Measurements from ENCODE around the gene TMEM132C.

The TMEM132C gene

DNA sequence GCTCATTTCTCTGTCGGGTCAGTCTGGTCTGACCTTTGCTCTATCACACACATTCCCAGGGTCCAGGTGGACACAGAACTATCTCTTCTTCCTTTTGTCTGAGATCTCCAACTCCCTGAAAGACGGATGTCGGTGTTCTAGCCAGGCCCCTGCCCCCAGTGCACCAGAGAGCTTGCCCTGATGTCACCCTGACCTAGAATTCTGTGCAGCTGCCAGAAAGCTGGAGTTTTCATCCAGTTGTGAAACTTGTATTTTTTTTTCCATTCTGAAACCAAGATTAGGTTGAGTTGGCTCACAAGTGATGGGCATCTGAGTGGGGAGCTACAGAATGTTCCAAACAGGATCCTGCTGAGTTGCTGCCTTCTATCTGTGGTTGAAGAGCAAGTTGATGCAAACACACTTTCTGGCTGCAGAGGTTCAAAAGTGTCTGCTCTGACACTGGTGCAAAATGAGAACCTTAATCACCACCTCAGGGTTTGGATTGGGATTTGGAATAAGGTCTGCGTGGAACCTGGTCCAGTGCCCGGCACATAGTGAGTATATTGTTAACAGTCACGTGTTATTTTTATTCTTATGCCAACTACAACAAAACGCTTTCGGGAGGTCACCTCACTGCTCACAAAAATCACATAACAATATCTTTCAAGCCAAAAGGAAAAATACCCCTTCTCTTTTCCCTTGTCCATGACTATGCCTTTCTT lies 345.3 kb downstream of the TMEM132C start:
- H3K79me1 ChIP-seq (replicated peaks; ENCODE audit: low read length, poor library complexity, severe bottlenecking): no peaks in the 10 kb centered on the region
- H2BK5ac ChIP-seq (ENCODE audit: low read depth, low read length, poor library complexity, severe bottlenecking): peak overlapping the region; percentile 51
- H4K8ac ChIP-seq (ENCODE audit: low read length): no peak overlapping the region
- H2BK12ac ChIP-seq (ENCODE audit: low read length in 2 of 2): no peak overlapping the region
- peak overlapping the region; percentile 61 for H3K27ac ChIP-seq (ENCODE audit: low read length, poor library complexity, severe bottlenecking)
- no peaks in the 10 kb centered on the region for H3K27me3 ChIP-seq (ENCODE audit: control insufficient read depth in 1 of 2, insufficient read depth in 1 of 2, low read length in 2 of 2)
- no peak overlapping the region for H3K9ac ChIP-seq (ENCODE audit: low read length)
- H2BK120ac ChIP-seq (ENCODE audit: low read depth, low read length): no peak overlapping the region
- H3K23ac ChIP-seq (ENCODE audit: low read length in 2 of 2): no peak overlapping the region
- no peak for DNase-seq
- no peak overlapping the region for H3K4me3 ChIP-seq (ENCODE audit: insufficient read depth in 1 of 2, low read depth in 1 of 2, low read length in 2 of 2)
- WGBS: 73% methylated on average over 8 of the region's 8 CpGs
- no peaks in the 10 kb centered on the region for H3K9me3 ChIP-seq (ENCODE audit: control insufficient read depth, low read length)
- H3K18ac ChIP-seq (ENCODE audit: low read depth in 1 of 2, low read length in 2 of 2): no peak overlapping the region
- no peak overlapping the region for H2AK5ac ChIP-seq (ENCODE audit: low read length, severe bottlenecking)
- H2BK15ac ChIP-seq (ENCODE audit: low read depth, poor library complexity, severe bottlenecking): no peak overlapping the region
- H3K4me2 ChIP-seq (ENCODE audit: low read length, poor library complexity, severe bottlenecking): no peak overlapping the region
- no peak overlapping the region for H4K91ac ChIP-seq (ENCODE audit: low read length)
- H3K14ac ChIP-seq (ENCODE audit: low read length in 2 of 2): no peak overlapping the region
- no peaks in the 10 kb centered on the region for H3K36me3 ChIP-seq (ENCODE audit: control insufficient read depth in 1 of 2, insufficient read depth in 2 of 2, low read depth in 1 of 2, low read length in 2 of 2)
- H2AFZ ChIP-seq (ENCODE audit: low read depth, low read length): no peak overlapping the region
- no peak overlapping the region for H3K4ac ChIP-seq (ENCODE audit: low read depth in 1 of 2, low read length in 2 of 2)
- peaks cover 10% of the 10 kb centered on the region for H3K4me1 ChIP-seq (ENCODE audit: control insufficient read depth, insufficient read depth, low read depth, low read length)

DNA sequence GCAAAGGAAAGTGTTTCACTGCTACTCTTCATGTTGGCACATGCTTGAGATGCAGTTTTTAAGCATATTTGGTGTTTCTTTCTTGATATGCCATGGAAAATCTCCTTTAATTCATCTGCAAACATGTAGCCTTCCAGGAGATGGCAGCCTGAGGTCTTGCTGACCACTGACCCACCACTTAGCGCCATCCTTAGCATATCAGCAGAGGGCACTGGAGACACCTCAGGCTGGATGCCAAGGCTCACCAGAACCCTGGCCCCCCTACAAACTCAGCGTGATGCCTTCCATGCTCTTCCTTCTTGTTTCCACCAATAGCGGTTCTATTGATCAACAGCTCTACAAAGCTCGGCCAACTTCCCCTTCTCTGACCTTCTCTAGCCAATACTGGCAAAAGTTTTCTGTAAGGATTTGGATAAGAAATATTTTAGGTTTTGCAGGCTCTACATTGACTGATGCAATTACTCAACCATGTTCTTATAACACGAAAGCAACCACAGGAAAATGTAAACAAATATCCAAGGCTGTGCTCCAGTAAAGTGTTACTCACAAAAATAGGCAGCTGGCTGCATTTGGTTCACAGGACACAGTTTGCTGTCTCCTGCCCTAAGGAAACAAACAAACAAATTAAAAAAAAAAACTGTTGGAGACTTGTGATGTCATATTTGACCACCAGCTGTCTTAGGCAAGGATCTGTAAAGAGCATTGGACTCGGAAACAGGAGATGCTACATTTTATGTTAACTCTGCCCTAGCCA lies 347.0 kb downstream of the TMEM132C start:
- no peak overlapping the region for H3K14ac ChIP-seq (ENCODE audit: low read length in 2 of 2)
- no peak overlapping the region for H2BK120ac ChIP-seq (ENCODE audit: low read depth, low read length)
- H2BK12ac ChIP-seq (ENCODE audit: low read length in 2 of 2): no peak overlapping the region
- H2BK5ac ChIP-seq (ENCODE audit: low read depth, low read length, poor library complexity, severe bottlenecking): no peak overlapping the region
- no peak overlapping the region for H4K8ac ChIP-seq (ENCODE audit: low read length)
- no peak overlapping the region for H3K4me2 ChIP-seq (ENCODE audit: low read length, poor library complexity, severe bottlenecking)
- no peaks in the 10 kb centered on the region for H3K27me3 ChIP-seq (ENCODE audit: control insufficient read depth in 1 of 2, insufficient read depth in 1 of 2, low read length in 2 of 2)
- H3K4me3 ChIP-seq (ENCODE audit: insufficient read depth in 1 of 2, low read depth in 1 of 2, low read length in 2 of 2): no peak overlapping the region
- no peak overlapping the region for H3K4ac ChIP-seq (ENCODE audit: low read depth in 1 of 2, low read length in 2 of 2)
- no peaks in the 10 kb centered on the region for H3K9me3 ChIP-seq (ENCODE audit: control insufficient read depth, low read length)
- H3K18ac ChIP-seq (ENCODE audit: low read depth in 1 of 2, low read length in 2 of 2): no peak overlapping the region
- DNase-seq: no peak
- H4K91ac ChIP-seq (ENCODE audit: low read length): no peak overlapping the region
- WGBS: 51% methylated on average over 3 of the region's 6 CpGs
- peaks cover 9% of the 10 kb centered on the region for H3K4me1 ChIP-seq (ENCODE audit: control insufficient read depth, insufficient read depth, low read depth, low read length)
- H3K27ac ChIP-seq (ENCODE audit: low read length, poor library complexity, severe bottlenecking): no peak overlapping the region
- no peaks in the 10 kb centered on the region for H3K36me3 ChIP-seq (ENCODE audit: control insufficient read depth in 1 of 2, insufficient read depth in 2 of 2, low read depth in 1 of 2, low read length in 2 of 2)
- no peak overlapping the region for H3K23ac ChIP-seq (ENCODE audit: low read length in 2 of 2)
- no peak overlapping the region for H3K9ac ChIP-seq (ENCODE audit: low read length)
- H2BK15ac ChIP-seq (ENCODE audit: low read depth, poor library complexity, severe bottlenecking): no peak overlapping the region
- peak overlapping the region; percentile 14 for H2AK5ac ChIP-seq (ENCODE audit: low read length, severe bottlenecking)
- no peak overlapping the region for H2AFZ ChIP-seq (ENCODE audit: low read depth, low read length)
- H3K79me1 ChIP-seq (replicated peaks; ENCODE audit: low read length, poor library complexity, severe bottlenecking): no peaks in the 10 kb centered on the region

DNA sequence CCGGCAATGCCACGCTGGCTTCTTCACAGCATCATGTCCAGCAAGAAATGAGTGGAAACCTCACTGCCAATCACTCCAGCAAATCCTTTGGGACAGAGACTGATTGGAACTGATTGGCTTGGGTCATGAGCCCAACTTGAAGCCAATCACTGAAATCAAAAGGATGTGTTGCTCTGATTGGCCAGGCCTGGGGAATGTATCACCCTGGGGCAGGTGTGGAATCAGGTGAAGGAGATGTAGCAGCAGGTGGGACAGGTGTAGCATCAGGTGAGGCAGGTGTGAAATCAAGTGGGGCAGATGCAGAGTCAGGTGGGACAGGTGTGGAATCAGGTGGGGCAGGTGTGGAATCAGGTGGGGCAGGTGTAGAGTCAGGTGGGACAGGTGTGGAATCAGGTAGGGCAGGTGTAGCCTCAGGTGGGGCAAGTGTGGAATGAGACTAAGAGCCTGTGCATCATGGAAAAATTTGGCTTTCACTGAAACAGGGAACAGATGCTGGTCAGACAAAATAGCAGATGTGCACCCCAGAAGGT lies 350.4 kb downstream of the TMEM132C start:
- H2BK15ac ChIP-seq (ENCODE audit: low read depth, poor library complexity, severe bottlenecking): no peak overlapping the region
- no peak overlapping the region for H3K23ac ChIP-seq (ENCODE audit: low read length in 2 of 2)
- no peaks in the 10 kb centered on the region for H3K36me3 ChIP-seq (ENCODE audit: control insufficient read depth in 1 of 2, insufficient read depth in 2 of 2, low read depth in 1 of 2, low read length in 2 of 2)
- H3K4me1 ChIP-seq (ENCODE audit: control insufficient read depth, insufficient read depth, low read depth, low read length): peaks cover 1% of the 10 kb centered on the region
- H2BK5ac ChIP-seq (ENCODE audit: low read depth, low read length, poor library complexity, severe bottlenecking): no peak overlapping the region
- no peaks in the 10 kb centered on the region for H3K79me1 ChIP-seq (replicated peaks; ENCODE audit: low read length, poor library complexity, severe bottlenecking)
- no peak overlapping the region for H3K18ac ChIP-seq (ENCODE audit: low read depth in 1 of 2, low read length in 2 of 2)
- no peak overlapping the region for H4K91ac ChIP-seq (ENCODE audit: low read length)
- no peak overlapping the region for H2BK120ac ChIP-seq (ENCODE audit: low read depth, low read length)
- no peaks in the 10 kb centered on the region for H3K9me3 ChIP-seq (ENCODE audit: control insufficient read depth, low read length)
- no peak overlapping the region for H3K9ac ChIP-seq (ENCODE audit: low read length)
- H2BK12ac ChIP-seq (ENCODE audit: low read length in 2 of 2): no peak overlapping the region
- no peak overlapping the region for H3K4ac ChIP-seq (ENCODE audit: low read depth in 1 of 2, low read length in 2 of 2)
- whole genome bisulfite sequencing: 74% methylated on average over 2 of the region's 2 CpGs
- no peak overlapping the region for H3K4me3 ChIP-seq (ENCODE audit: insufficient read depth in 1 of 2, low read depth in 1 of 2, low read length in 2 of 2)
- H3K14ac ChIP-seq (ENCODE audit: low read length in 2 of 2): no peak overlapping the region
- H3K27ac ChIP-seq (ENCODE audit: low read length, poor library complexity, severe bottlenecking): no peak overlapping the region
- no peak overlapping the region for H2AFZ ChIP-seq (ENCODE audit: low read depth, low read length)
- no peak for DNase-seq
- H4K8ac ChIP-seq (ENCODE audit: low read length): no peak overlapping the region
- H3K4me2 ChIP-seq (ENCODE audit: low read length, poor library complexity, severe bottlenecking): no peak overlapping the region
- peaks cover 0 to 5% of the 10 kb centered on the region in 2 experiments for H3K27me3 ChIP-seq (ENCODE audit: control insufficient read depth in 1 of 2, insufficient read depth in 1 of 2, low read length in 2 of 2)
- no peak overlapping the region for H2AK5ac ChIP-seq (ENCODE audit: low read length, severe bottlenecking)

- no peak overlapping the region for H2BK5ac ChIP-seq (ENCODE audit: low read depth, low read length, poor library complexity, severe bottlenecking)
- no peak overlapping the region for H3K18ac ChIP-seq (ENCODE audit: low read depth in 1 of 2, low read length in 2 of 2)
- H2BK15ac ChIP-seq (ENCODE audit: low read depth, poor library complexity, severe bottlenecking): no peak overlapping the region
- whole genome bisulfite sequencing: 40% methylated on average over 5 of the region's 8 CpGs
- H2BK12ac ChIP-seq (ENCODE audit: low read length in 2 of 2): no peak overlapping the region
- no peaks in the 10 kb centered on the region for H3K36me3 ChIP-seq (ENCODE audit: control insufficient read depth in 1 of 2, insufficient read depth in 2 of 2, low read depth in 1 of 2, low read length in 2 of 2)
- peaks cover 0 to 5% of the 10 kb centered on the region in 2 experiments for H3K27me3 ChIP-seq (ENCODE audit: control insufficient read depth in 1 of 2, insufficient read depth in 1 of 2, low read length in 2 of 2)
- no peak overlapping the region for H2AK5ac ChIP-seq (ENCODE audit: low read length, severe bottlenecking)
- no peaks in the 10 kb centered on the region for H3K79me1 ChIP-seq (replicated peaks; ENCODE audit: low read length, poor library complexity, severe bottlenecking)
- no peak overlapping the region for H4K91ac ChIP-seq (ENCODE audit: low read length)
- no peak overlapping the region for H3K4me2 ChIP-seq (ENCODE audit: low read length, poor library complexity, severe bottlenecking)
- no peaks in the 10 kb centered on the region for H3K9me3 ChIP-seq (ENCODE audit: control insufficient read depth, low read length)
- no peak overlapping the region for H4K8ac ChIP-seq (ENCODE audit: low read length)
- no peak overlapping the region for H3K23ac ChIP-seq (ENCODE audit: low read length in 2 of 2)
- H2BK120ac ChIP-seq (ENCODE audit: low read depth, low read length): no peak overlapping the region
- no peak overlapping the region for H2AFZ ChIP-seq (ENCODE audit: low read depth, low read length)
- H3K9ac ChIP-seq (ENCODE audit: low read length): no peak overlapping the region
- no peak for DNase-seq
- H3K4me3 ChIP-seq (ENCODE audit: insufficient read depth in 1 of 2, low read depth in 1 of 2, low read length in 2 of 2): no peak overlapping the region
- H3K4ac ChIP-seq (ENCODE audit: low read depth in 1 of 2, low read length in 2 of 2): no peak overlapping the region
- H3K4me1 ChIP-seq (ENCODE audit: control insufficient read depth, insufficient read depth, low read depth, low read length): no peaks in the 10 kb centered on the region
- H3K14ac ChIP-seq (ENCODE audit: low read length in 2 of 2): no peak overlapping the region
- no peak overlapping the region for H3K27ac ChIP-seq (ENCODE audit: low read length, poor library complexity, severe bottlenecking)
These were observed 352.3 kb downstream of the TMEM132C start for GRCh38 chr12:128619263-128619662.
